NB4 (cell line): ENCODE results near the gene CENATAC.
"Not testable (repeated sequence)": the region's sequence is repeated elsewhere in the genome, so short reads cannot be mapped to it uniquely, and the experiment has no call there.

Experiments
- DNase-seq: peaks from one replicate; pipeline ENCODE4 v3.0.0; 2010; ENCODE audit warnings: low read depth
- H3K4me3 ChIP-seq: one replicate; pipeline ENCODE4 v1.5.1; 2011; ENCODE audit warnings: mild to moderate bottlenecking, low read depth, low read length, moderate library complexity
- CTCF ChIP-seq: IDR thresholded peaks from one replicate; pipeline ENCODE4 v1.5.1; 2012; ENCODE audit warnings: low read depth, low read length
- MAX ChIP-seq: IDR thresholded peaks from 2 replicates; pipeline ENCODE4 v1.6.1; 2011; ENCODE audit warnings: low read depth, low read length
- MYC ChIP-seq: IDR thresholded peaks from 2 replicates; pipeline ENCODE4 v1.6.1; 2011; ENCODE audit warnings: low read depth, low read length
- POLR2A ChIP-seq: IDR thresholded peaks from 2 replicates; pipeline ENCODE4 v1.6.1; 2011; ENCODE audit warnings: mild to moderate bottlenecking; ENCODE audit not compliant: insufficient read length; ENCODE audit errors: extremely low read depth

CENATAC gene

GRCh38 chr11:119029340-119030028 is 31.5 kb downstream of the CENATAC start:
- H3K4me3 ChIP-seq: peak overlapping the region; percentile 86
- peak; percentile 43 for DNase-seq
- TF ChIP-seq MYC: no peak
- TF ChIP-seq POLR2A: no peak
- TF ChIP-seq MAX: no peak

GRCh38 chr11:119030029-119030328 is 32.0 kb downstream of the CENATAC start:
- TF ChIP-seq MAX (no peak), POLR2A (no peak), MYC (no peak), CTCF (no peak)
- DNase-seq: no peak

GRCh38 chr11:119030329-119031047 is 32.5 kb downstream of the CENATAC start, which contains the start of gene SLC37A4:
Gene SLC37A4, minus strand, starts transcription at chr11:119030877.
- H3K4me3 ChIP-seq: peak within 1 kb of the TSS; percentile 86
- TF ChIP-seq POLR2A: peak; percentile 75
- TF ChIP-seq MAX: peak; percentile 99
- peak; percentile 99 for TF ChIP-seq MYC
- TF ChIP-seq CTCF: peak; percentile 93
- DNase-seq: peak; percentile 99

More at GRCh38 chr11:119030029-119030328, 32.0 kb downstream of the CENATAC start:
- H3K4me3 ChIP-seq: peak overlapping the region; percentile 86

- TF ChIP-seq POLR2A (no peak), MYC (no peak)
- DNase-seq: no peak
- no peak overlapping the region for H3K4me3 ChIP-seq
These were observed 34.0 kb downstream of the CENATAC start for GRCh38 chr11:119031912-119032280.

GRCh38 chr11:119033421-119033820 is 35.5 kb downstream of the CENATAC start:
- not testable (repeated sequence) for DNase-seq, H3K4me3 ChIP-seq

GRCh38 chr11:119034813-119035212 is 36.9 kb downstream of the CENATAC start:
- TF ChIP-seq MYC: no peak
- TF ChIP-seq MAX: no peak
- no peak for TF ChIP-seq CTCF
- no peak for TF ChIP-seq POLR2A
- no peak overlapping the region for H3K4me3 ChIP-seq
- no peak for DNase-seq

GRCh38 chr11:119038884-119039283 is 40.9 kb downstream of the CENATAC start:
- no peak for DNase-seq
- TF ChIP-seq POLR2A (no peak), CTCF (no peak), MAX (no peak), MYC (no peak)
- H3K4me3 ChIP-seq: no peak overlapping the region

GRCh38 chr11:119039471-119039870 is 41.5 kb downstream of the CENATAC start:
- not testable (repeated sequence) for DNase-seq, H3K4me3 ChIP-seq
